Activated gamma-delta T cell treated with anti-CD3 and anti-CD28 coated beads, Interleukin-2, amount 50 U/mL, for 16 hours (primary cell): ENCODE data around the gene MUC3A.
"Not testable (repeated sequence)": the region's sequence is repeated elsewhere in the genome, so short reads cannot be mapped to it uniquely, and the experiment has no call there.

Source experiments
- DNase-seq: peaks from one replicate; pipeline ENCODE4 v3.0.0-alpha.2; 2020; ENCODE audit warnings: low read depth

Gene MUC3A, protein sequence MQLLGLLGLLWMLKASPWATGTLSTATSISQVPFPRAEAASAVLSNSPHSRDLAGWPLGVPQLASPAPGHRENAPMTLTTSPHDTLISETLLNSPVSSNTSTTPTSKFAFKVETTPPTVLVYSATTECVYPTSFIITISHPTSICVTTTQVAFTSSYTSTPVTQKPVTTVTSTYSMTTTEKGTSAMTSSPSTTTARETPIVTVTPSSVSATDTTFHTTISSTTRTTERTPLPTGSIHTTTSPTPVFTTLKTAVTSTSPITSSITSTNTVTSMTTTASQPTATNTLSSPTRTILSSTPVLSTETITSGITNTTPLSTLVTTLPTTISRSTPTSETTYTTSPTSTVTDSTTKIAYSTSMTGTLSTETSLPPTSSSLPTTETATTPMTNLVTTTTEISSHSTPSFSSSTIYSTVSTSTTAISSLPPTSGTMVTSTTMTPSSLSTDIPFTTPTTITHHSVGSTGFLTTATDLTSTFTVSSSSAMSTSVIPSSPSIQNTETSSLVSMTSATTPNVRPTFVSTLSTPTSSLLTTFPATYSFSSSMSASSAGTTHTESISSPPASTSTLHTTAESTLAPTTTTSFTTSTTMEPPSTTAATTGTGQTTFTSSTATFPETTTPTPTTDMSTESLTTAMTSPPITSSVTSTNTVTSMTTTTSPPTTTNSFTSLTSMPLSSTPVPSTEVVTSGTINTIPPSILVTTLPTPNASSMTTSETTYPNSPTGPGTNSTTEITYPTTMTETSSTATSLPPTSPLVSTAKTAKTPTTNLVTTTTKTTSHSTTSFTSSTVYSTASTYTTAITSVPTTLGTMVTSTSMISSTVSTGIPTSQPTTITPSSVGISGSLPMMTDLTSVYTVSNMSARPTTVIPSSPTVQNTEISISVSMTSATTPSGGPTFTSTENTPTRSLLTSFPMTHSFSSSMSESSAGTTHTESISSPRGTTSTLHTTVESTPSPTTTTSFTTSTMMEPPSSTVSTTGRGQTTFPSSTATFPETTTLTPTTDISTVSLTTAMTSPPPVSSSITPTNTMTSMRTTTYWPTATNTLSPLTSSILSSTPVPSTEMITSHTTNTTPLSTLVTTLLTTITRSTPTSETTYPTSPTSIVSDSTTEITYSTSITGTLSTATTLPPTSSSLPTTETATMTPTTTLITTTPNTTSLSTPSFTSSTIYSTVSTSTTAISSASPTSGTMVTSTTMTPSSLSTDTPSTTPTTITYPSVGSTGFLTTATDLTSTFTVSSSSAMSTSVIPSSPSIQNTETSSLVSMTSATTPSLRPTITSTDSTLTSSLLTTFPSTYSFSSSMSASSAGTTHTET (N-terminal part only)

DNA sequence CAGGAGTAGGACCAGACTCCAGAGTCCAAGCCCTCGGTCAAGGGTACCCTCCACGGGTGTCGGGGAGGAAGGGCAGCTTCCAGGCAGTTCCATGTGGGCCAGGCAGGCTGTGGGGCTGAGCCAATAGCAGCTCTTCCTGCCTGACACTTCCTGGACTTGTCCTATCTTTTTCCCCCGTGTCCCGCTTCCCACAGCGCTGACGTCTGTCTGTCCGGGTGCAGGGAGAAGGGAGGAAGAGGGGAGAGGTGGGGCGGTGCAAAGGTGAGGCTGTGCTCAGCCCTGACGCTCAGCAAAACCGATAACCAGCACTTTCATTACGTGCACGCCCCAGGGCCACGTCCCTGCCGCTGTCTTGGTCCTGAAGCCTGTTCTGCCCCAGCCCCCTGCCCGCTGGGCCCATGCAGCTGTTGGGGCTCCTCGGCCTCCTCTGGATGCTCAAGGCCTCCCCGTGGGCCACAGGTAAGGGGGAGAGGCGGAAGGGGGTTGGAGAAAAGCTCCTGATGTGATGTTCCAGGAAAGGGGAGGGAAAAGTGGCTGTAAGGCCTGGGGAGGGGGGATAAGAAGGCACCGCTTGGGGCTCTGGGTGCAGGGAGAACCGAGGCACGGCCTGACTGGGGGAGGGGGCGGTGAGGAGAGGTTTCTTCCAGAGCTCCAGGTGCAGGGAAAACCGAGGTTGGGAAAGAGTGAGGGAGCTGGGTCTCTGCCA lies at the start of gene MUC3A:
MUC3A (plus strand) TSS at position 308 of the 706 bp plus-strand sequence; CDS start at position 399, 91 bp downstream.
- DNase-seq: no peak

DNA sequence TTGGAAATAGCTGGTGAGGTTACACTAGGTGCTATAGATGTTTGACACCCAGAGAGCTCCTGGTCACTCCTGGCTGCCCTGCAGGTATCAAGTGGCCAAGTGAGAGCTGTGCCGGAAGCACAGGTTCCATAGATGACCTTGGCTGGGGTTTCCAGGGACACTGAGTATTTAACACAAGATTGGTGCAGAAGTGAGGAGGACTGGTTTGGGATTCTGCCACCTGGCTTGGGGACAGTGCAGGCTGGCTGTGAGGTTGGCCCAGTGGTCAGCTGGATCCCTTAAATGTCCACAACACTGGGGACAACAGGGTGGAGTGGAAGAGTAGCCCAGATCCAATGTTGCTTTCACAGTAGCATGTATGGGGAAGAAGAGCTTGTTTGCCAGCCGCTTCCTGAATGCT lies 48.4 kb upstream of the MUC3A start:
- no peak for DNase-seq

DNA sequence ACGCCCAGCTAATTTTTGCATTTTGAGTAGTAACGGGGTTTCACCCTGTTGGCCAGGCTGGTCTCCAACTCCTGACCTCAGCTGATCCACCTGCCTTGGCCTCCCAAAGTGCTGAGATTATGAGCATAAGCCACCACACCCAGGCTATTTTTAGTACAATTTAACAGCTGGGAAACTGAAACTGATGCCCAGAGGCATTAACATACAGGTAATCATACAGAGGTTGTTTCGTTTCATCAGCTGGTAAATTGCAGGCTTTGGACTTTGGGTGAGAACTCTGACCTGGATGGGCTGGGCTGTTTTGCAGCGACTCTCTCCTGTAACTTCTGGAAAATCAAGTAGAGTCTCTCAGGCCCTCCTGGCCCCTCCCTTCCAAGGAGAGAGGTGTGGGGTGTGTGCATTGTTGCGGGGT lies 47.4 kb upstream of the MUC3A start:
- no peak for DNase-seq

DNA sequence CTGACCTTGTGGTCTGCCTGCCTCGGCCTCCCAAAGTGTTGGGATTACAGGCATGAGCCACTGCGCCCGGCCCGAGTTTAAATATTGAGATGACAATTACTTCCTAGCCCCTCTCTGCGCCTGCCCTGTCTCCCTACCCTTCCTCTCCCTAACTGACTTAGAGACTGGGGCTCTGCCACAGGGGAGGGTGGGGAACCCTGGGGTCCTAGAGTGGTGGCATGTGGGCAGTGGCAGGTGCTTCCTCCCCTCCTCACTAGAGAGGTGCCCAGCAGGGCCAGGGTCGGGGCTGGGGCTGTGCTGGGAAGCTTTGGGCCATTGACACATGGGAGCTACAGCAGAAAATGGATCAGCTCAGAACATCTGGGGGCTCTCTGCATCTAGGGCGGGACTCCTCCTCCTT lies 46.7 kb upstream of the MUC3A start:
- DNase-seq: no peak

DNA sequence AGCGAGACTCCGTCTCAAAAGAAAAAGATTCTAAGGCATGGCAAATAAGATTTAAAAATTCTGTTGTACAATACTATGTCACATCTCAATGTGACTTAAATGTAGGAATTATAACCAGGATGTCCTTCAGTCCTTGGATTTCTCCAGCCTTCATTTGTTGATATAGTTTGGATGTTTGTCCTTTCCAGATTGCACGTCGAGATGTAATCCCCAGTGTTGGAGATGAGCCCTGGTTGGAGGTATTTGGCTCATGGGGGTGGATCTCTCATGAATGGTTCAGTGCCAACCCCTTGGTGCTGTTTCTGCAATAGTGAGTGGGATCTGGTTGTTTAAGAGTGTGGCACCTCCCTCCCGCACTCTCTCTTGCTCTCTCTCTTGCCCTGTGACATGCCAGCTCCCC lies 40.8 kb upstream of the MUC3A start:
- DNase-seq: no peak

- not testable (repeated sequence) for DNase-seq
Observed at GRCh38 chr7:100910443-100910842, 38.9 kb upstream of the MUC3A start.

DNA sequence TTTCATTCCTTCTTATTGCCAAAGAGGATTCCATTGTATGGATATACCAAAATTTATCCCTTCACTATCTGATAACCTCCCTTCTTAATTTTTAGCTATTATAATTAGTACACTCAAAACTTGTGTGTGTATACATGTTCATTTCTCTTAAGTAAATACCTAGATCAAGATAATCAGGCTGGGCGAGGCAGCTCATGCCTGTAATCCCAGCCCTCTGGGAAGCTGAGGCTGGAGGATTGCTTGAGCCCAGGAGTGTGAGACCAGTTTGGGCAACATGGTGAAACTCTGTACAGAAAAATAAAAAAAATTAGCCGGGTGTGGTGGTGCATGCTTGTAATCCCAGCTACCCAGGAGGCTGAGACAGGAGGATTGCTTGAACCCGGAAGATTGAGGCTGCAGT lies 37.9 kb upstream of the MUC3A start:
- DNase-seq: no peak

GRCh38 chr7:100914208-100914878 lies 35.0 kb upstream of the MUC3A start:
- no peak for DNase-seq

DNA sequence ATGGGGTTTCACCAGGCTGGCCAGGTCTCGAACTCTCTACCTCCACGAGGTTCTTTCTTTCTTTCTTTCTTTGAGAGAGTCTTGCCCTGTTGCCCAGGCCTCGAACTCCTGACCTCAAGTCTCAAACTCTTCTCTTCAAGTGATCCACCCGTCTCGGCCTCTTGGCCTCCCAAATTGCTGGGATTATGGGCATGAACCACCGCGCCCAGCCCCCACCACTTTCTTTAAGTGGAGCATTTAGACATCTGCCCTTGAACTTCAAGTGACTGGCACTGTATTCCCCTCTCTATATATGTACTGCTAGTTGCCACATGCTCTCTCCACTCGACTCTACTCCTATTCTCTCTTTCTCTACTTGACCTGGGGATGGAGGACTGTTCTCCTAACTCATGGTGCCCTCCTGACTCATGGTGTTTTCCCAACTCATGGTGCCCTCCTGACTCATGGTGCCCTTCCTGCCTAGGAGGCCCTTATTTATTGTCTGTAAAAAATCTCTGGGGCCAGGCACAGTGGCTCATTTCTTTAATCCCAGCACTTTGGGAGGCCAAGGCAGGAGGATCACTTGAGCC lies 34.4 kb upstream of the MUC3A start:
- DNase-seq: no peak

GRCh38 chr7:100919335-100919734 lies 30.0 kb upstream of the MUC3A start:
- not testable (repeated sequence) for DNase-seq

GRCh38 chr7:100919779-100920437 lies 29.4 kb upstream of the MUC3A start:
- DNase-seq: not testable (repeated sequence)

- no peak for DNase-seq
Observed at GRCh38 chr7:100921039-100921438, 28.3 kb upstream of the MUC3A start.

DNA sequence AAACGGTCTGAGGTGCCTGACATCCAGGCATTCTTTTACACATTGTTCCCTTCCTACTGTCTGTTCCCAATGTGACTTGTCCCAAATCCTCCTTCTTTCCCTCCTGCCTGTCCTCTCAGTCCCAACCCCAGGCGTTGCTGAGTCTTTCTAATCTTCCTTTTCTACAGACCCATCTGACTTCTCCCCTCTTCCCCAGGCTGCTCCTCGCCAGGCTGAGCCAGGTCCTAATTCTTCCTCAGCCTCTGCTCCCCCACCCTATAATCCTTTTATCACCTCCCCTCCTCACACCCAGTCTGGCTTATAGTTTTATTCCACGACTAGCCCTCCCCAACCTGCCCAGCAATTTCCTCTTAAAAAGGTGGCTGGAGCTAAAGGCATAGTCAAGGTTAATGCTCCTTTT lies 25.7 kb upstream of the MUC3A start:
- DNase-seq: not testable (repeated sequence)

GRCh38 chr7:100929808-100930174 lies 19.5 kb upstream of the MUC3A start:
- DNase-seq: no peak

DNA sequence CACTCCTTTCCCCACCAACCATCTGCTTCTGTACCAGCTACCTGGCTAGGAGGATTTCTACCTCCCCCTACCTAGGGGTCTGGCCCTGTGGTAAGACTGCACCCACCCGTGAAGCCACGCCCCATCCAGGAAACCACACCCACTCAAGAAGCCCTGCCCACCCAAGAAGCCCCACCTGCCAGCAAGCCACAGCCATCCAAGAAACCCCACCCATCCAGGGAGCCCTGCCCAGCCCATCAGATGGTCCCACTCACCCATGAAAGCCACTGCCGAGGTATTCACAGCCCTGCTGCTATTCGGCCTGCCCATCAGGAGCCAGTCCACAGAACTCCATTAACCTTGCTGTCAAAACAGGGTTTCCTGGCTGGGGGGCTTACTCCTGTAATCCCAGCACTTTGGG lies 15.6 kb upstream of the MUC3A start:
- DNase-seq: no peak

GRCh38 chr7:100935381-100935780 lies 14.0 kb upstream of the MUC3A start:
- DNase-seq: not testable (repeated sequence)

DNA sequence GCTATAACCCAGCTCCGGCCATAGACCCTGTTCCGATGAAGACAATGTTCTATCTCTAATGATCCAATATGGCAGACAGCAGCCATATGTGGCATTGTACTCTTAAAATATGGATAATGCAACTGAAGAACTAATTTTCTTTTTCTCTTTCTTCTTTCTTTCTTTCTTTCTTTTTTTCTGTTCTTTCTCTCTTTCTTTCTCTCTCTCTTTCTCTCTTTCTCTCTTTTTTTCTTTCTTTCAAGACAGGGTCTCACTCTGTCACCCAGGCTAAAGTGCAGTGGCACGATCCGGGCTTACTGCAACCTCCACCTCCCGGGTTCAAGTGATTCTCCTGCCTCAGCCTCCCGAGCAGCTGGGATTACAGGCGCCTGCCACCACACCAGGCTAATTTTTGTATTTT lies 13.2 kb upstream of the MUC3A start:
- not testable (repeated sequence) for DNase-seq

GRCh38 chr7:100942045-100942774 lies 7.1 kb upstream of the MUC3A start:
- DNase-seq: no peak

DNA sequence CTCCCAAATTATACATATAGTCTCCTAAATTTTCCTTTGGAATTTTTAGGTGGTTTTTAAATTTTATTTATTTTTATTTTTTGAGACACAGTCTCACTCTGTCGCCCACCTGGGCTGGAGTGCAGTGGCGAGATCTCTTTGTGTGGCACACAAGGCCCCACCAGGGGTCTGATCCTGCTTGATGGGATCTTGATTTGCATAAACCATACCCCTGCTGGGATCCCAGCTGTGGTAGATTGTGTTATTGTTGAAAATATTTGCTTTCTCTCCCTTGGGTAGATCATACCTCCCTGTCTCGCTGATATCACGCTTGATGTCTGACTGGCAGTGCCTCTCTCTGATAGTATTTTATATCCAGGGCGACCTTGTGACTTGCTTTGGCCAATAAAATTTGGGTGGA lies 5.6 kb upstream of the MUC3A start:
- DNase-seq: no peak
